Neural cell (in vitro differentiated cells): ENCODE measurements around the gene GPHB5.

Experiments used
- EP300 ChIP-seq: fragments of 450-650 bp; conservative IDR thresholded peaks from 2 replicates; pipeline ENCODE4 v1.6.1; 2014; ENCODE audit warnings: antibody characterized with exemption, mild to moderate bottlenecking, moderate library complexity; ENCODE audit not compliant: poor library complexity, severe bottlenecking
- EZH2 ChIP-seq: fragments of 200-600, 300-800 bp; shearing (Covaris generic), sonication (generic); IDR thresholded peaks from 2 replicates; pipeline ENCODE4 v1.6.1; 2014; ENCODE audit warnings: antibody characterized with exemption, low read length, borderline replicate concordance, mild to moderate bottlenecking; ENCODE audit not compliant: insufficient read depth, poor library complexity, severe bottlenecking
- RAD21 ChIP-seq: fragments of 450-650 bp; conservative IDR thresholded peaks from 2 replicates; pipeline ENCODE4 v1.6.1; 2014; ENCODE audit warnings: antibody characterized with exemption, mild to moderate bottlenecking, moderate library complexity
- TAF1 ChIP-seq: IDR thresholded peaks from 2 replicates; pipeline ENCODE4 v1.6.1; 2012; ENCODE audit warnings: low read depth
- TF ChIP-seq, protein P1 (sequence below): fragments of 450-650 bp; IDR thresholded peaks from 2 replicates; pipeline ENCODE4 v1.5.1; 2014; ENCODE audit warnings: antibody characterized with exemption, mild to moderate bottlenecking, moderate library complexity; ENCODE audit not compliant: poor library complexity, severe bottlenecking

DNA sequence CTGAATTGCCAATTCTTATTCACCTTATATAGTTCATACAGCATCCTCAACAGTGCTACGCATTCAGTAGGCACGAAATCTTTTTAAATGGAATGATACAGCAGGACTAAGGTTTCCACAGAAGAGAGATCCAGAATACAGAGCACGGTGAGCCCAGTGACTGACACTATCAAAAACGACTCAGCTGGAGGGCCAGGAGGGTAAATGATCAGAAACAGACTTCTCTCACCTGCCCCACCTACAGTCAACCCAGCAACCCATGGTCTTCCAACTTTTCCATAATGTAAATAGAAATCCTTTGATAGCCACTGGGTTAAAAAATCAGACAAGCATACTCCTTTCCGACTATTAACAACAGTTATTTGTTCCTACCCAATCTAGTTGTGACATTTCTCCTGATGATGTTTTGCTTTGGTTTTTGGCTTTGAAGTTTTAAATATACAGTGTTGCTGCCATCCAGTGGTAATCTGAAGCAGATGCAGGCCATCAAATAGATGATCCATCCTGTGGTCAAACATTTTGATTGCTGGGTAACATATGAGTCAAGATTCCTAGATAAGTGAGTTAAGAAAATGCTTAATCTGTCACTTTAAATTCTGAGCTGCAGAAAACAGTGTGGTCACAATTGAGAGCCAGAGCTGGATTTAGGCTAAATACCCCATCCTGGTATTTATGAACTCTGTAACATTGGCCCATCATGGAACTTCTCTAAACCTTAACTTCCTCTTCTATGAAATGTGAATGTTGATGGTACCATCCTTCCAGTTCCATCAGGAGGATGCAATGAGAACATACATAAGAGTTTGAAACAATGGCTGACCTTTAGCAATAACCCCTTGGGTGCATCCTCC lies 42.0 kb downstream of the GPHB5 start:
- TF ChIP-seq, protein P1, sequence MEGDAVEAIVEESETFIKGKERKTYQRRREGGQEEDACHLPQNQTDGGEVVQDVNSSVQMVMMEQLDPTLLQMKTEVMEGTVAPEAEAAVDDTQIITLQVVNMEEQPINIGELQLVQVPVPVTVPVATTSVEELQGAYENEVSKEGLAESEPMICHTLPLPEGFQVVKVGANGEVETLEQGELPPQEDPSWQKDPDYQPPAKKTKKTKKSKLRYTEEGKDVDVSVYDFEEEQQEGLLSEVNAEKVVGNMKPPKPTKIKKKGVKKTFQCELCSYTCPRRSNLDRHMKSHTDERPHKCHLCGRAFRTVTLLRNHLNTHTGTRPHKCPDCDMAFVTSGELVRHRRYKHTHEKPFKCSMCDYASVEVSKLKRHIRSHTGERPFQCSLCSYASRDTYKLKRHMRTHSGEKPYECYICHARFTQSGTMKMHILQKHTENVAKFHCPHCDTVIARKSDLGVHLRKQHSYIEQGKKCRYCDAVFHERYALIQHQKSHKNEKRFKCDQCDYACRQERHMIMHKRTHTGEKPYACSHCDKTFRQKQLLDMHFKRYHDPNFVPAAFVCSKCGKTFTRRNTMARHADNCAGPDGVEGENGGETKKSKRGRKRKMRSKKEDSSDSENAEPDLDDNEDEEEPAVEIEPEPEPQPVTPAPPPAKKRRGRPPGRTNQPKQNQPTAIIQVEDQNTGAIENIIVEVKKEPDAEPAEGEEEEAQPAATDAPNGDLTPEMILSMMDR: peak; percentile 96
- TF ChIP-seq TAF1 (no peak), EP300 (no peak), EZH2 (no peak), RAD21 (peak; percentile 95)
